Esophagus muscularis mucosa (tissue), 4 donors: ENCODE results near the gene PHYH.

Experiments
- CTCF ChIP-seq, 3 experiments: fragments of 200-600 bp in 2 of 3; fragments of 450-650 bp in 1 of 3; sonication (generic) in 2 of 3; IDR thresholded peaks; one replicate each; pipeline ENCODE4 v1.5.1; 2017 to 2019; ENCODE audit warnings: antibody characterized with exemption in 3 of 3, mild to moderate bottlenecking in 2 of 3, moderate library complexity in 1 of 3
- EP300 ChIP-seq: sonication (generic); formaldehyde crosslinking; IDR thresholded peaks from one replicate; pipeline ENCODE4 v1.6.1; 2017; ENCODE audit warnings: antibody characterized with exemption
- POLR2A ChIP-seq: fragments of 450-650 bp; IDR thresholded peaks from one replicate; pipeline ENCODE4 v1.6.1; 2017; ENCODE audit warnings: antibody characterized with exemption, moderate library complexity, mild to moderate bottlenecking, low read depth
- POLR2AphosphoS5 ChIP-seq, 2 donors: sonication (generic); formaldehyde crosslinking; IDR thresholded peaks; one replicate each; pipeline ENCODE4 v1.6.1; 2017; ENCODE audit warnings: antibody characterized with exemption in 2 of 2

GRCh38 chr10:13262433-13262832, 37.4 kb downstream of the PHYH start:
- TF ChIP-seq CTCF (IDR thresholded peaks at IDR 0.05) (no peak), POLR2A (no peak), EP300 (no peak), POLR2AphosphoS5 (IDR thresholded peaks at IDR 0.05) (no peak)
